Mucosa of stomach (tissue), 1 donor: ENCODE results near the gene ADARB2.
"Not testable (repeated sequence)": the region's sequence is repeated elsewhere in the genome, so short reads cannot be mapped to it uniquely, and the experiment has no call there.

ENCODE experiments used
- H3K27me3 ChIP-seq: one replicate; pipeline ENCODE4 v1.7.0; 2013; ENCODE audit warnings: mild to moderate bottlenecking, low read length; ENCODE audit not compliant: control insufficient read depth, insufficient read depth
- H3K36me3 ChIP-seq: one replicate; pipeline ENCODE4 v1.7.0; 2013; ENCODE audit warnings: low read length; ENCODE audit not compliant: control insufficient read depth, insufficient read depth
- H3K4me1 ChIP-seq: one replicate; pipeline ENCODE4 v1.7.0; 2013; ENCODE audit warnings: mild to moderate bottlenecking, low read length; ENCODE audit not compliant: control insufficient read depth, insufficient read depth
- H3K4me3 ChIP-seq: one replicate; pipeline ENCODE4 v1.7.0; 2013; ENCODE audit warnings: low read length
- H3K9ac ChIP-seq: one replicate; pipeline ENCODE4 v1.7.0; 2013; ENCODE audit warnings: mild to moderate bottlenecking, low read length, moderate library complexity
- H3K9me3 ChIP-seq: one replicate; pipeline ENCODE4 v1.7.0; 2013; ENCODE audit warnings: mild to moderate bottlenecking, low read length, moderate library complexity; ENCODE audit not compliant: control insufficient read depth
- donor health status: Pancreatic carcinoma.

The ADARB2 gene

DNA sequence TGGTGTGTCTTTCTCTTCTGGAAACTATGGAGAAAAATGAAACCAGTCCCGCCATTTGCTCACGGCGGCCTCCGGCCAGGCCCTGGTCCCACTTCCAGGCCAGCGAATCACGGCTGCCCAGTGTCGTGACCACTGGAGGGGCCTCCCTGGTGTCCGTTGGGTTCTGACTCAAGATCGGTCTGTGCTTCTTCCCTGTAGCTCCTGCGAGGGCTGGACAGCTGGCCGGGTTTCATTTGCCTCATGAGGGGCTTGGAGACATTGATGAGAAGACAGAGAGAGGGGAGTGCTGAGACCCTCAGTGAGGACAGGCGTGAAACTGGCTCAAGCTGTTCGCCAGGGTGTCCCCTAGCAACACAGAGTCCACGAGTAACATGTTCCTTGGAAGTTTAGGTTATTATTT is 108.6 kb downstream of the ADARB2 start:
- Histone ChIP-seq H3K9ac (no peak overlapping the region), H3K27me3 (no peaks in the 10 kb centered on the region), H3K4me1 (no peaks in the 10 kb centered on the region), H3K4me3 (no peak overlapping the region), H3K36me3 (no peaks in the 10 kb centered on the region), H3K9me3 (no peaks in the 10 kb centered on the region)

DNA sequence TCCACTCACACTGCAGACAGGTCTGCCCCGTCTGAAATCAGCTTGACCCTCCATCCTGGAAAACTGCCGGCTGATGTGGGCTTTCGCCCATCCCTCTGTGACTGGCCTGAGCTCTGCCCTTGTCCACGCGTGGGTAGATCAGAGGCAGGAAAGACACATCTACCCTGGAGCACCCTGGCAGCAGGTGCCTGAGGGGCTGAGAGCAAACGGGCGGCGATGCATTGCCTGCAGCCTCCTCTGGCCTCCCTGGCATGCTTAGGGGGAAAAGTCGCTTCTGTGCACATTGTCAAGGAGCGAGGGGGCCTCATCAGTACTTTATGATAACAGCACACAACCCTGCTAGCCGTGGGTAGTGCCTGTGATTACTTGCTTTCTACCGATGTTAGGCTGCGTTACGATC is 109.4 kb downstream of the ADARB2 start:
- no peak overlapping the region for H3K4me3 ChIP-seq
- H3K27me3 ChIP-seq, result no peaks in the 10 kb centered on the region
- no peaks in the 10 kb centered on the region for H3K4me1 ChIP-seq
- no peak overlapping the region for H3K9ac ChIP-seq
- H3K9me3 ChIP-seq, result no peaks in the 10 kb centered on the region
- H3K36me3 ChIP-seq, result no peaks in the 10 kb centered on the region

DNA sequence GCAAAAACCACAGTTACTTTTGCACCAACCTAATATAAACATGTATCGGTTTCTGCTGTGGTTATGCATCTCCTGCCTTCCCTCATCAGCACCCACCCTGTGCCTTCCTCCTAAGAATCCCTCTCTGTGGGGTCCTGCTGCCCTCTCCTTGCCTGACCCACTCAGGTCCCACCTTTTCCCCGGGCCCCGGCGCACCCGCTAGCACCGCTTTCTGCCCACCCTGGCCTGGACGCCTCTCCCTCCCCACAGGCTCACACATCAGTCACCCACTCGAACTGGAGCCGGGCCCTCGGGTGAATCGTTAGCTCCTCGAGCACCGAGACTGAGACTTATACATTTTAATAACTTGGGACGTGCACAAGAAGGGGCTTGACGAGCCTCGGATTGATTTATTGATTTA is 110.5 kb downstream of the ADARB2 start:
- H3K4me1 ChIP-seq, result no peaks in the 10 kb centered on the region
- no peaks in the 10 kb centered on the region for H3K27me3 ChIP-seq
- no peak overlapping the region for H3K9ac ChIP-seq
- H3K9me3 ChIP-seq, result no peaks in the 10 kb centered on the region
- H3K4me3 ChIP-seq, result no peak overlapping the region
- H3K36me3 ChIP-seq, result no peaks in the 10 kb centered on the region

DNA sequence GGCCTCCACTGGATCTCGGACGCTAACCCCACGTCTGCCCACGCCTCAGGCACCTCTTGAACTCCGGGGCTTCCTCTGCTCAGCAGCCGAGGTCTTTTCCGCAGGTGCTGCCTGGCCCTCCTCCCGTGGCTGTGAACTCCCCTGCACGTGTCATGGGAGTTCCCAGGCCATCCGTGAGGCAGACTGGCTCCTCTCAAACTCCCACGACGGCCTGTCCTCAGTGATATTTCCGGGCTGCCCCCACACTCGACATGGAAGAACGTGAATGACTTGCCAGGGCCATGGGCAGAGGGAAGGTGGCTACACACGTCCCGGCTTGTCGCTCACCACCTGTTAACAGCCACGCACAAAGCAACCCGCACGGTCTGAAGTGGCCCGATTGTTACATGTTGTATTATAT is 110.9 kb downstream of the ADARB2 start:
- Histone ChIP-seq H3K9ac (no peak overlapping the region), H3K27me3 (no peaks in the 10 kb centered on the region), H3K36me3 (no peaks in the 10 kb centered on the region), H3K4me3 (no peak overlapping the region), H3K9me3 (no peaks in the 10 kb centered on the region), H3K4me1 (no peaks in the 10 kb centered on the region)

DNA sequence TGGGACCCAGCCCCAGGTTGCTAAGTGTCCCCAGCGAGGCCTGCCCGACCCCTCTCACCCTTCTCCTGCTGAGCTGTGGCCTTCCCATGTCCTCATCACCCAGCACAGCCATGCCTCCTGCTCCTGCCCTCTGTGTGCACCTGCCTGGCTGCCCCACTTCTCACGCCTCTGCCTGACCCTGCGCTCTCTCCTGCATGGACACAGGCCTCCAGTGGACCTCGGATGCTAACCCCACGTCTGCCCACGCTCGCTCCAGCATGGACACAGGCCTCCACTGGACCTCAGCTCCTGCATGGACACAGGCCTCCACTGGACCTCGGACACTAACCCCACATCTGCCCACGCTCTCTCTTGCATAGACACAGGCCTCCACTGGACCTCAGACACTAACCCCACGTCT is 111.6 kb downstream of the ADARB2 start:
- Histone ChIP-seq H3K36me3 (no peaks in the 10 kb centered on the region), H3K9me3 (no peaks in the 10 kb centered on the region), H3K4me3 (no peak overlapping the region), H3K9ac (no peak overlapping the region), H3K4me1 (no peaks in the 10 kb centered on the region), H3K27me3 (no peaks in the 10 kb centered on the region)

DNA sequence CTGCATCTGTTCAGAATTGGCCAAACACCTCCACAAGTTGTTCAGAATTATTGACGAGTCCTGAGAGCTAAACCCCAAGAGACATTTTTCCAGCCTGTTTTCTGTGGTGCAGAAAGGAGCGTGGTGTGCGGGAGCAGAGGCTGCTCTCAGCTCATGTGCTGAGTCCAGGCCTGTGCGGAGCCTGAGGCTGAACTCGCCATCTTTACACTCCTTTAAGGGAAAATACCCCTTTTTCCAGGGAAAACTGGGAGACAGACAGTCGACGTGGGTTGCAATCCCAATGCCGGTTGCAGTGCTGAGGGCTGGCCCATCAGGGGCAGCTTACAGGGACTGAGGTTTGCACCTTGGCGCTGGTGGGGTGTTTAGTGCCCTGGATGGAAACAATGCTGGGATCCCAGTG is 112.2 kb downstream of the ADARB2 start:
- Histone ChIP-seq H3K4me3 (no peak overlapping the region), H3K4me1 (no peaks in the 10 kb centered on the region), H3K36me3 (no peaks in the 10 kb centered on the region), H3K9me3 (no peaks in the 10 kb centered on the region), H3K9ac (no peak overlapping the region), H3K27me3 (no peaks in the 10 kb centered on the region)

DNA sequence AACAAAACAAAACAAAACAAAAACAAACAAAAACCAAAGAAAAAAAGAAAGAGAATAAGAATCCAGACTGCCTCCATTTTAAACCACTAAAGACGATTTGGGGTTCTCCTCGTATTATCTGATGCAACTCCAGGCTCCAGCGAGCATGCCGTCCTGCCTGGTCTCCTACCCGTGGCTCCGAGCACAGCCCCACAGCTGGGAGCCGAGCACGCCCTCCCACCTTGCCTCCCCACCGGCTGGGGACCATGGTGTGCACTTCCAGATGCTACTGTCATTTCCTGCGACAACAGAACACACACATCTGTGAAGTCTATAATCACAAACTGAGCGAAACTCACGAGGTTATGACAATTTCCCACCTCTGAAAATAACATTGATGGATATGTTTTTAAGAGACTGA is 113.1 kb downstream of the ADARB2 start:
- no peaks in the 10 kb centered on the region for H3K9me3 ChIP-seq
- no peaks in the 10 kb centered on the region for H3K4me1 ChIP-seq
- no peaks in the 10 kb centered on the region for H3K36me3 ChIP-seq

DNA sequence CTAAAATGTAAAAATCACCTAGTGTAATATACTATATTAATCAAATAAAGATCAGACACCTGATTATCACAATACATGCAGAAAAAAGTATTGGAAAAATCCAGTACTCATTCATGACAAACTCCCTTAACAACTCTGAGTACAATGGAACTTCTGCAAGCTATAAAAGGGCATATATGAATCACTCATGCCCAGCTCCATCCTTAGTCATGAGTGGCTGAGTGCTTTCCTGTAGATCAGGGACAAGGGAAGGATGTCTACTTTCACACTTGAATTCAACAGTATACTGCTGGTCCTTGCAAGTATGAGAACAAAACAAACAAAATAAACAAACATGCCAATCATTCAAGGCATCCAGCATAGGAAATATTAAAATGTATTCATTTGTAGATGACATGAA is 116.5 kb downstream of the ADARB2 start:
- Histone ChIP-seq H3K4me3 (no peak overlapping the region), H3K27me3 (peaks cover 4% of the 10 kb centered on the region), H3K4me1 (no peaks in the 10 kb centered on the region), H3K9ac (no peak overlapping the region), H3K9me3 (no peaks in the 10 kb centered on the region), H3K36me3 (no peaks in the 10 kb centered on the region)

More for the DNA sequence above, 113.1 kb downstream of the ADARB2 start:
- Histone ChIP-seq H3K27me3 (no peaks in the 10 kb centered on the region), H3K4me3 (no peak overlapping the region), H3K9ac (no peak overlapping the region)

DNA sequence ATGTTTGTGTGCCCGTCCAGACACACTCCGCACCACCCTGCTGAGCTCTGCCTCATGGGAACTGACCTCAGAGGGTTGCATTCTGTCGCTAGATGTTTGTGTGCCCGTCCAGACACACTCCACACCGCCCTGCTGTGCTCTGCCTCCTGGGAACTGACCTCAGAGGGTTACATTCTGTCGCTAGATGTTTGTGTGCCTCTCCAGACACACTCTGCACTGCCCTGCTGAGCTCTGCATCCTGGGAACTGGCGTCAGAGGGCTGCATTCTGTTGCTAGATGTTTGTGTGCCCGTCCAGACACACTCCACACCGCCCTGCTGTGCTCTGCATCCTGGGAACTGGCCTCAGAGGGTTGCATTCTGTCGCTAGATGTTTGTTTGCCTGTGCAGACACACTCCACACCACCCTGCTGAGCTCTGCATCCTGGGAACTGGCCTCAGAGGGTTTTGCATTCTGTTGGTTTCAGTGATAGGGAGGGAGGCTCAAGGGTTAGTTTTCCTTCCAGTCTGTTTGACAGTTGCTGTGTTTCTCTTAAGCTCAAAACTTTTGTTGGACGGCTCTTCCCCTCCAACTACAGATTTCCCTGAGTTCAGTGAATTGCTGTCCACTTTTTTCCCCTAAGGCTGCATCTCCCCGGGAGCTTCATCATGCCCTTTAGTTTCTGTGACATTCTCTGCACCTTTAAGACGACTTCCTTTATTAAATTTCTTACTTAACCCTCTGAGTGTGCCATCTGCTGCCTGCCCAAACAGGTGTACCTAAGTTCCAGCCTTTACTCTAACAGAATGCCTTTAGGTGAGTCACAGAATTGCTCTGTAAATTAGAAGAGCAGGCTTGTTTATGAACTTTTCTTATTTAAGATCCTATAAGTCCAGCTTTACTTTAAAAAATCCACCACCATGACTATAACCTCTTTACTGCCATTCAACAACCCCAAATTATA is 119.7 kb downstream of the ADARB2 start:
- not testable (repeated sequence) for H3K27me3 ChIP-seq, H3K4me3 ChIP-seq, H3K4me1 ChIP-seq, H3K9ac ChIP-seq, H3K9me3 ChIP-seq, H3K36me3 ChIP-seq

DNA sequence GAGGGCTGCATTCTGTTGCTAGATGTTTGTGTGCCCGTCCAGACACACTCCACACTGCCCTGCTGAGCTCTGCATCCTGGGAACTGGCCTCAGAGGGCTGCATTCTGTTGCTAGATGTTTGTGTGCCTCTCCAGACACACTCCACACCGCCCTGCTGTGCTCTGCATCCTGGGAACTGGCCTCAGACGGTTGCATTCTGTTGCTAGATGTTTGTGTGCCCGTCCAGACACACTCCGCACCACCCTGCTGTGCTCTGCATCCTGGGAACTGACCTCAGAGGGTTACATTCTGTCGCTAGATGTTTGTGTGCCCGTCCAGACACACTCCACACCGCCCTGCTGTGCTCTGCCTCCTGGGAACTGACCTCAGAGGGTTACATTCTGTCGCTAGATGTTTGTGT is 120.6 kb downstream of the ADARB2 start:
- not testable (repeated sequence) for H3K4me1 ChIP-seq, H3K9me3 ChIP-seq, H3K27me3 ChIP-seq, H3K9ac ChIP-seq, H3K4me3 ChIP-seq, H3K36me3 ChIP-seq

DNA sequence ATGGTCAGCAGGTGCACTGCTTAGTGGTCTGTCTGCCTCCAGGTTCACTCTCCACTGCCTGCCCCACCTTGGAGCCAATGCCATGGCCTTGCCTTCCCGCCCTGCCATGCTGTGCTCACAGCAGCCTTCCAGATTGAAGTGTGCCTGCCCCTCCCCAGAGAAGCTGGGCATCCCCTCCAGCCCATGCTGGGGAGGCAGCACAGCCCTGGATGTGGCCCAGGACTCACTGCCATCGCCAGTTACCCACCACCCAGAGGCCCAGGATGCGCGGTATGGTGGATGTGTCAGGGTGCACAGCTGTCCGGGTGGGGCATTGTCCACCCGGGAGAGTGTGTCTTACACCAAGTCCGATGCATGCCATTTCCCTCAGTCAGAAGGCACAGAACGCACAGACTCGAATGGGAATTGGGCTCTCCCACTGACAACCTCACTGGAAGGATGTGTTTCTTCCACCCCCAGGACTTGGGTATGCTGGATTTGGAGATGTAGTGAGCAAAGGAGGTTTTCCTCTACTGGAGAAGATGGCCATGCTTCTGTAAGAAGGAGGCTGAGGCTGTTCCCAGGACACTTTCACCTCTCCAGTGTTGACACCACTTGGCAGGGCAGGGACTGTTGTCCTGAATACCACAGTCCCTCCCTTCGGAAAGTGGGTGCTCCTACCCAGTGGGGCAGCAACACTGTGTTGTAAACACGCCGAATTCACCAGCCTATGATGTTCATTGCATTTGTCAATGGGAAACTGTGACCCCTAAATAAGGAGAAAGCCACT is 122.0 kb downstream of the ADARB2 start:
- Histone ChIP-seq H3K36me3 (no peaks in the 10 kb centered on the region), H3K4me1 (peaks cover 3% of the 10 kb centered on the region), H3K4me3 (no peak overlapping the region), H3K27me3 (peaks cover 8% of the 10 kb centered on the region), H3K9me3 (no peaks in the 10 kb centered on the region), H3K9ac (no peak overlapping the region)

DNA sequence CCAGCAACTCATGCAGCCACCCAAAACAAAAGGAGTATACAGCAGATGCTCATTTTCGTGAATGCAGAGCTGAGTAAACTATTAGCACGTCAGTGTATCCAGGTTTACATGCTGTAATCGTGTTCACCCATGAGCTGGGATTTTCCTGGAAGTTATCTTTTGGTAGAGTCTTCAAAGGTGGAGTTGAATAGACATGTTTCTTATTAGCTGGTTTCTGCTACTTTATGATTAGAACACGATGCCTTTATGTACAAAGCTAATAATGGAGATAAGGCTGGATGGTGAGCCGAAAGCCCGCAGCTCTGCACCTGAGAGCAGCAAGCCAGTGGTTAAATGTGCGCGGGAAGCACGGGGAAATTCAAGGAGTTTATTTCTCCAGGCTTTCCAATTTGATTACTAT is 123.8 kb downstream of the ADARB2 start:
- no peaks in the 10 kb centered on the region for H3K9me3 ChIP-seq
- no peaks in the 10 kb centered on the region for H3K36me3 ChIP-seq
- H3K9ac ChIP-seq, result no peak overlapping the region
- peaks cover 17% of the 10 kb centered on the region for H3K27me3 ChIP-seq
- H3K4me3 ChIP-seq, result no peak overlapping the region
- peaks cover 3% of the 10 kb centered on the region for H3K4me1 ChIP-seq
